Measurements from ENCODE around the gene PSMB4.
"Not testable (repeated sequence)": the region's sequence is repeated elsewhere in the genome, so short reads cannot be mapped to it uniquely, and the experiment has no call there.

PSMB4 gene

GRCh38 chr1:151399324-151400171 lies at the start of gene PSMB4:
Gene PSMB4 (plus strand): TSS chr1:151399573. CDS start chr1:151399588, 15 bp downstream.
- peak; percentile 97 for DNase-seq

DNA sequence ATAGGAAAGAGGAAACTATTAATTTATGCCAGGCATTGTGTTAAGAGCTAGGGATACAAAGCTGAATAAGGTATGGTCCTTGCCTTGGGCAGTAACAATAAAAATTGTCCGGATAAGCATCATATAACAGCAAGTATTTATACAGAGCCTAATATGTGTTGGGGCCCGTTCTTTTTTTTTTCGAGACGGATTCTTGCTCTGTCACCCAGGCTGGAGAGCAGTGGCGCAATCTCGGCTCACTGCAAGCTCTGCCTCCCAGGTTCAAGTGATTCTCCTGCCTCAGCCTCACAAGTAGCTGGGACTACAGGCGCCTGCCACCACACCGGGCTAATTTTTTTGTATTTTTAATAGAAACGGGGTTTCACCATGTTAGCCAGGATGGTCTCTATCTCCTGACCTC lies 49.0 kb upstream of the PSMB4 start:
- DNase-seq: not testable (repeated sequence)

DNA sequence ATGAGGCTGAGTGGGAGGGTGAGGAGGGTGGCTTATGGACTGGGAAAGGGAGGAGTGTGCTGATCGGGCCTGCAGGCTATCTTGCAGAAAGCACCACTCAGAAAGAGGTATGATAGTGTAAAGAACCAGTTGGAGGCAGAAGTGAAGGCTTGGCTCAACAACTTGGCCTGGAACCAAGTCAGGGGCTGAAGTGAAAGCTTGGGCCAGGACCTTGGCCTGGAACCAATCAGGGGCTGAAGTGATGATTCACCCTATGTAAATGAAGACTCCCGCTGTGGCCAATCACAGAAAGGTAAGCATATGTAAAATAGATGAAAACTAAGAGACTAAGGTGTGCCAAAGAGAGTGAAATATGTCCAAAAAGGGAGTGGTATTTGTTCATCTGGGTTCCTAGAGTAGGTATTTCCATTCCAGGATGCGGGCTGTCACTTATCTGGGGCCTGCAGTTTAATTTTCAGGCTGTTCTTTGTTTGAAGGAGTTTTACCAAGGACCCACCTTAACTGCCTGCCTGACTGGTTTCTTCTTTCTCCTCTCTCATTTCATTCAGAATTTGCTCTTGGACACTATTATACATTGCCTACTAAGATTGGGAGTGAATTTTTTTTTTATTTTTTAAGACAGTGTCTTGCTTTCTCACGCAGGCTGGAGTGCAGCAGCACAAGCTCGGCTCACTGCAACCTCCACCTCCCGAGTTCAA lies 47.2 kb upstream of the PSMB4 start:
- DNase-seq: peak; percentile 61

GRCh38 chr1:151356696-151357095 lies 42.7 kb upstream of the PSMB4 start:
- no peak for DNase-seq

GRCh38 chr1:151361883-151362282 lies 37.5 kb upstream of the PSMB4 start:
- DNase-seq: no peak

GRCh38 chr1:151362308-151363155 lies 36.8 kb upstream of the PSMB4 start:
- DNase-seq: no peak

DNA sequence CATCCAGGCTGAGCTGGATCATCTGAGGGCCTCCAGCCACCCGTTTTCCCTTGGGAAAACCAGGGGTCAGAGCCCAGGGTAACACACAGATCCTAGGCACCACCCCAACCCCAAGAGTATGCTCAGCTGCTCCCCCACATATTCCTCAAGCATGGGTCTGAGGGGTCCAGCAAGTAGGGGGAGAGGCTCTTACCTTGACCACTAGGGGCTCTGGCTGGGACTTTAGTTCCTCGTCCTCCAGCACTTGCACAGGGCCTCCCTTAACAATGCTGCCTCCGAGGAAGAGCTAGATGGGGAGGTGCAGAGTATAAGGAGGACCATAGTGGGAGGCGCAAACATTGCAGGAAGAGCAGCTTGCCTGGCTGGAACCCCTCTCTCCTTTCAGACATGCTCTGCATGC lies 34.4 kb upstream of the PSMB4 start:
- no peak for DNase-seq

DNA sequence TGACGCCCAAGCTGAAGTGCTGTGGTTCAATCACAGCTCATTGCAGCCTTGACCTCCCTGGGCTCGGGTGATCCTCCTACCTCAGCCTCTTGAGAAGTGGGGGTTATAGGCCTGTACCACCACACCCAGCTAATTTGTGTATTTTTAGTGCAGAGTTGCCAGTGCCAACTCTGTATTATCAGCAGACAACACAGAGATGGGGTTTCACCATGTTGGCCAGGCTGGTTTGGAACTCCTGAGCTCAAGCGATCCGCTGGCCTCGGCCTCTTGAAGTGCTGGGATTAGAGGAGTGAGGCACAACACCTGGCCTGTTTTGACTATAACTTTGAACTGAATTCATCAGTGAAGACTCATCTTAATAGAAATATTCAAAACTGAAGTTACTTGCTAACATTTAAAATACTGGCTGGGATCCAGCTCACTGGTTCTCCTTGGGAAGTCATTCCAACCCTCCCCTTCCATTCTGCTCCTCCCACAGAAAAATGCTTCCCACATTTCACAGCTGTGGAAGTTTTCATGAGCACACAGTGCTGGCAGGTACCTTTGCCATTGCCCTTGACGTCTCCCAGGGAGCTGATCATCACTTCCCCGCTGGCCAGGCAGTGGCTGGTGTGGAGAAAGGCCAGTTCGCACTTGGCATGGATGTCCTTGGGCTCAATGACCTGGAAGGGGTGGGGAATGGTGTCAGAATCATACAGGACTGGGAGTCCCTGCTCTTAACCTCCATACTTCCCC lies 31.5 kb upstream of the PSMB4 start:
- peak; percentile 71 for DNase-seq

DNA sequence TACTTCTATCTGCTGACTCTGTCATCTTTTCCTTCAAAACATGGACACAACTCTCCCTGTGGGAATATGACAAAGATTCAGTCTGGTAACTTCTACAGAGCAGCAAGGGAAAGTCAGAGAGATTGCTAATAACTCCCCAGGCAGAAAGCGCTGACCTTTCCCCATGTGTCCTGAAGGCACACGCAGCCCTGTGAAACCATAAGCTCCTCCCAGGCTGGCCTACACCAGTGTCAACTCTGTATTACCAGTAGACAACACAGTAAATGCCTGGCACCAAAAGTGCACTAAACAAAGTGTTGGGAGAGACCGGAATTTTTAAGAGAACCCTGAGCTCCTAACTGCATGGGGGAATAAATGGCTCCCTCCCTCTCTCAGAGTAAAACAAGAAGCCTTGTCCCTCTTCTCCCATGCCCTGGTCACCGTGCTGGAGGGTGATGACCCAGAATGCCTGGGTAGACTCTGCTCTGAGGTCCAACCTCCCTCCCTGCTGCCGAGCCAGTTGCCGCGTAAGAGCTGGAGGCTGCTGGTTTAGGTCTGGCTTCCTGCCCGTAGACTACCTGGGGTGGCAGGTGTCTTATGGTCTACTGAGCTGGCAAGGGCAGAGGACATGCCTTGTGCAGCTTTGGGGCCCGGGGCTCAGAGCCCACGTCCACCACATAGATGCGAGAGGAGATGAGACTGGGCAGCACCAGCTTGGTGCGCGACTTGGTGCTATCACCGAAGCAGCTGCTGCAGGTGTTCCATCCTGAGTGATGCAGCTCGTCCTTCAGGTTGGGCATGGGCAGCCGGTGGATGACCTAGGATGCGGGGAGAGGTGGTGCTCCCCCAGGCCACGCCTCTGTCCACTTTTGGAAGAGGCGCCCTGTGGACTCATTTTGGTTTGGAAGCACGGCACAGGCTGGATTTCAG lies 30.7 kb upstream of the PSMB4 start:
- DNase-seq: no peak

GRCh38 chr1:151369302-151369610 lies 30.1 kb upstream of the PSMB4 start:
- DNase-seq: no peak

DNA sequence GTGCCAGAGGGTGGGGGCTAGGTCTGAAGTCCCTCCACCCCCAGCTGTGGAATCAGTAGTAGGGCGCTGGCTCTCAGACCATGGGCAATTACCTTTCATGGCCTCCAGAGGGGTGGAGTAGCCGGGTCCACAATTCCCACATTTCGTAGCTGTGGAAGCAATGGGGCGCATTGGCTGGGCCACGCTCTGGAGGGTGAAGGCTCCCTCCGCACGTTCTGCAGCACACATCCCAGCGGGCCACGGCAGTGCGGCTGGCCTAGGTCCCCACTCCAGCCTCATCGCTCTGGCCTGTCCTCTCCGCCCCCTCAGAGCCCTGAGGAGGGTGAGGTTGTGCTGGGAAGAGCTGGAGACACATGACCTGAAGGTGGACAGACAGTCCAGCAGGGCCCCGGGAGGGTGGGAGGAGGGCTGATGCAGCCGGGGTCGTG lies 29.7 kb upstream of the PSMB4 start:
- no peak for DNase-seq

- DNase-seq: peak; percentile 98
Measured at GRCh38 chr1:151370211-151370911, 29.0 kb upstream of the PSMB4 start.

- DNase-seq: peak; percentile 59
Measured at GRCh38 chr1:151371370-151372057, 27.9 kb upstream of the PSMB4 start.

DNA sequence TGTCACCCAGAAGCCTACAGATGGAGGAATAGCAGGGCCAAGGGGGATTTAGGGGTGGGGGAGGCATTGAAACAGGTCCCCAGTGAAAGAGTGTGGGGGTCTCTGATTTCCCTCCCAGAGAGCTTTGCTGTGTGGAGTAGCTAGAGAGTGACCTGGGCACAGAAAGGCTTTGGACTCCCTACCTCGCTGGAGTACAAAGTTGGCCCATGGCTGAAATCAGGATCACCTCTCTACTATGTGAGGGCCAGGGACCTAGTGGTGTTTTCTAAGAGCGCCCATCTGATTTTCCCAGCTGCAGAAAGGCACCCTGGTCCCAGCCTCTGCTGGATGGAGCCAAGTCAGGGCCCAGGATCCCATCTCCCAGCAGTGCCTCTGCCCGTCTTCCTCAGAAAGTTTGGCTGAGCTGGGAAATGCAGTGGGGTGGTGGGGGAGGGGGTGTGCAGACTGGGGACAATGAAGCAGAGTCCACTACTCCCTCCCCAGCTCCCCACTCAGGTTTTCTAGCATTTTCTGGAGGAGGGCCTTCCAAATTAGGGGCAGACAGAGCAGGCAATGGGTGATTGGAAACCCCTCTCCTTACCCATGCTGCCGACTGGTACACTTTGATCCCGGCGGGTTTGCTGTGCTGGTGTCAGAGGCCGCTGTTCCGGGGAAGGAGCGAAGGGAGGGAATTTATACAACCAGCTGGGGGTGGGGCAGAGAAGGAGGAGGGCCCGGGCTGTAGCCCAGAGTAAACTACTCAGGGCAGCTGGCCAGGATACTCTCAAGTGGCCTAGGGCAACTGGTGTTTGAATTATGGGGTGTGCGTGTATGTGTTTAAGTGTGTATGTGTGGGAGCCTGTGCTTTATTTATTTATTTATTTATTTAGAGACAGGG lies 27.1 kb upstream of the PSMB4 start, which contains the start of gene SELENBP1:
TSS of gene SELENBP1 (minus strand) at position 648 of the 877 bp plus-strand sequence. CDS start at position 584, 64 bp downstream.
- peak; percentile 42 for DNase-seq

DNA sequence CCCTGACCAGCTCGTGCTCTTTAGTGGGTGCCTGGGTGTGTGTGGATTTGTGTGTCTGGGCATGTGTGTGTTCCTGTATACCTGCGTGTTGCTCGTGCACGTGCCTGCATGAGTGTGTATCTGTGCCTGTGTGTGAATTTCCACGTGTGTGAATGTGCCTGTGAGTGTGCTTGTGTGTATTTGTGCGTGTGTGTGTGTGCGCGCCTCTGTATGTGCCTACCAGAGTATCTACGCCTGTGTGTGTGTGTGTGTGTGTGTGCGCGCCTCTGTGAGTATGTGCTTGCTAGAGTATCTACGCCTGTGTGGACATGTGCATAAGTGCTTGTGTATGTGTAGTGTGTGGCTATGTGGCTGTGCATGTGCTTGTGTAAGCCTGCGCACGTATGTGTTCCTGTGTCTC lies 26.2 kb upstream of the PSMB4 start:
- DNase-seq: no peak

GRCh38 chr1:151377150-151377884 lies 22.1 kb upstream of the PSMB4 start:
- DNase-seq: no peak

- DNase-seq: peak; percentile 46
Measured at GRCh38 chr1:151384584-151384983, 14.8 kb upstream of the PSMB4 start.

GRCh38 chr1:151386002-151386401 lies 13.4 kb upstream of the PSMB4 start:
- DNase-seq: no peak

All from hematopoietic multipotent progenitor cell treated with erythropoietin and hydrocortisone succinate and interleukin-3 and kit ligand, for 4 days (in vitro differentiated cells).